PC-3 (cell line): ENCODE measurements around the gene GBE1. TPM values are rescaled to one million over a fixed set of nuclear protein-coding genes. Genes with fewer than 3 reads are reported as not detected.

Experiments
- ATAC-seq: fragments of 200-7000 bp; cut with Tn5 transposase; 2 replicates; pipeline ENCODE4 v1.9.1; 2020; ENCODE audit warnings: mild to moderate bottlenecking, moderate library complexity
- BruUV-seq: library from RNA; stranded (reverse); fragments of 400-500 nt; replicated peaks from 2 replicates; lab custom pipeline; 2021; lab: Mats Ljungman, UMichigan
- CTCF ChIA-PET: fragments of 300-600 bp; sonication (Branson Sonifier 250); formaldehyde crosslinking; loops from one replicate; lab custom pipeline; 2022; ENCODE audit warnings: antibody characterized with exemption; lab: Charles Lee
- POLR2A ChIA-PET: fragments of 300-600 bp; sonication (Branson Sonifier 250); formaldehyde crosslinking; loops from one replicate; lab custom pipeline; 2022; ENCODE audit warnings: antibody characterized with exemption; ENCODE audit not compliant: unreplicated experiment; lab: Charles Lee
- DNase-seq: peaks from one replicate; pipeline ENCODE4 v3.0.0-alpha.2; 2015
- H2AFZ ChIP-seq: fragments of 300-600 bp; sonication (generic); 2 replicates; pipeline ENCODE4 v1.6.0; 2016; ENCODE audit warnings: antibody characterized with exemption, low read length
- H3F3A ChIP-seq: fragments of 300-600 bp; sonication (generic); one replicate; pipeline ENCODE4 v1.6.0; 2017; ENCODE audit warnings: antibody characterized with exemption, low read length, control low read depth, mild to moderate bottlenecking; ENCODE audit not compliant: unreplicated experiment
- H3K27ac ChIP-seq: fragments of 300-600 bp; sonication (generic); 2 replicates; pipeline ENCODE4 v1.5.1; 2016; ENCODE audit warnings: mild to moderate bottlenecking, low read length
- H3K27me3 ChIP-seq: fragments of 300-600 bp; sonication (generic); 2 replicates; pipeline ENCODE4 v1.6.1; 2016; ENCODE audit warnings: low read length, mixed read lengths
- H3K36me3 ChIP-seq: fragments of 300-600 bp; sonication (generic); 2 replicates; pipeline ENCODE4 v1.6.1; 2016; ENCODE audit warnings: low read depth, mixed run types, low read length, mixed read lengths
- H3K4me1 ChIP-seq: fragments of 300-600 bp; sonication (generic); 2 replicates; pipeline ENCODE4 v1.5.1; 2016; ENCODE audit warnings: low read length; ENCODE audit not compliant: insufficient read depth
- H3K4me2 ChIP-seq: fragments of 300-600 bp; sonication (generic); 2 replicates; pipeline ENCODE4 v1.6.0; 2016; ENCODE audit warnings: low read length
- H3K4me3 ChIP-seq: fragments of 300-600 bp; sonication (generic); 2 replicates; pipeline ENCODE4 v1.5.1; 2016; ENCODE audit warnings: mild to moderate bottlenecking, low read length, mixed read lengths
- H3K79me2 ChIP-seq: fragments of 300-600 bp; sonication (generic); 2 replicates; pipeline ENCODE4 v1.6.1; 2017; ENCODE audit warnings: low read length, mixed read lengths
- H3K9ac ChIP-seq: fragments of 300-600 bp; sonication (generic); 2 replicates; pipeline ENCODE4 v1.6.0; 2016; ENCODE audit warnings: mild to moderate bottlenecking, low read length
- H3K9me2 ChIP-seq: fragments of 300-600 bp; sonication (generic); replicated peaks from 2 replicates; pipeline ENCODE4 v1.6.1; 2016; ENCODE audit warnings: mixed run types, low read length, mixed read lengths
- H3K9me3 ChIP-seq: fragments of 300-600 bp; sonication (generic); 2 replicates; pipeline ENCODE4 v1.6.1; 2016; ENCODE audit warnings: low read length, mixed read lengths
- H4K20me1 ChIP-seq: fragments of 300-600 bp; sonication (generic); 2 replicates; pipeline ENCODE4 v1.6.1; 2016; ENCODE audit warnings: low read length, mixed read lengths
- CTCF ChIP-seq: fragments of 300-600 bp; sonication (generic); conservative IDR thresholded peaks from 2 replicates; pipeline ENCODE4 v1.5.1; 2017; ENCODE audit warnings: antibody characterized with exemption, low read depth, mild to moderate bottlenecking, low read length
- EZH2 ChIP-seq: fragments of 300-600 bp; sonication (generic); IDR thresholded peaks from one replicate; pipeline ENCODE4 v1.6.1; 2017; ENCODE audit warnings: antibody characterized with exemption, mild to moderate bottlenecking, low read length; ENCODE audit not compliant: unreplicated experiment
- EZH2phosphoT487 ChIP-seq: fragments of 300-600 bp; sonication (generic); IDR thresholded peaks from 2 replicates; pipeline ENCODE4 v1.6.1; 2018; ENCODE audit warnings: mild to moderate bottlenecking, antibody characterized with exemption, low read length, borderline replicate concordance
- intact Hi-C: fragments of 100-400 bp; cut with micrococcal nuclease; formaldehyde crosslinking; loops from 2 replicates; pipeline ENCODE4 v1.9.0; 2023
- total RNA-seq: library from RNA; depleted of rRNA; stranded (reverse); fragments of >200 nt; gene quantifications from 2 replicates; pipeline ENCODE4 v1.2.3, GENCODE V29; 2014

GBE1 gene
- total RNA-seq, 1 experiment from 2014 or later: 57.7 TPM

GRCh38 chr3:81485444-81485865, 276.0 kb downstream of the GBE1 start:
- Histone ChIP-seq H3K36me3 (no peaks in the 10 kb centered on the region), H3K4me3 (no peak overlapping the region), H3K4me1 (peaks cover 5% of the 10 kb centered on the region), H3F3A (no peaks in the 10 kb centered on the region), H3K79me2 (no peaks in the 10 kb centered on the region), H3K9me3 (no peaks in the 10 kb centered on the region), H2AFZ (no peak overlapping the region), H3K4me2 (no peak overlapping the region), H4K20me1 (no peaks in the 10 kb centered on the region), H3K27me3 (no peaks in the 10 kb centered on the region), H3K9ac (no peak overlapping the region), H3K9me2 (no peaks in the 10 kb centered on the region), H3K27ac (no peak overlapping the region)
- POLR2A ChIA-PET: interaction anchor here (0.6 kb wide), 1 partner anchor 1224 kb away, joined by 4 read pairs; no protein-coding TSS in a partner anchor
- intact Hi-C loops: loop anchor here (1.0 to 10.0 kb wide), 4 partner anchors 133 to 649 kb away; no protein-coding TSS in a partner anchor
- TF ChIP-seq EZH2phosphoT487: no peak
- TF ChIP-seq EZH2: no peak
- TF ChIP-seq CTCF: no peak
- no TSS peak for BruUV-seq
- peak; percentile 73 for DNase-seq
- peak; percentile 98 for ATAC-seq
- CTCF ChIA-PET: interaction anchor here (0.6 to 1.1 kb wide), 3 partner anchors 66 to 425 kb away, joined by 3 read pairs; no protein-coding TSS in a partner anchor

DNA sequence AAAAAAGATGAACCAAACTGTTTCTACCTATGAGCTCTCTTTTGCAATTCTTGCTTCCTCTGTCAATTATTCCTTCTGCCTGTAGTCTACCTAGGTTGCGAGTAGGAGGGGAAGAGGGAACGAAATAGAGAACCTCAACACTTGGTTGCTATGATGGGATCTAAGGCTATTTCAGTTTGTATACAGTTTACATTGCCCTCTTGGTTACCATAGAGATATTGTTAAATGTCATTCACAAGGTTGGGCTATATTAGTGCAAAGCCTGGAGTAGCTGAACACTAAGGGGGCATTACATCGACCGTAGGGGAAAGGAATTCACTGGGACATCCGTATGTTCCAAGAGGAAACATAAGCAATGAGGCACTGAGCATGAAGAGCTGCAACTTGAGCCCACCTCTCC, 276.9 kb downstream of the GBE1 start:
- no peak overlapping the region for H3K9ac ChIP-seq
- H3K4me3 ChIP-seq: no peak overlapping the region
- H3K79me2 ChIP-seq: no peaks in the 10 kb centered on the region
- no peaks in the 10 kb centered on the region for H3K27me3 ChIP-seq
- no TSS peak for BruUV-seq
- intact Hi-C loops: loop anchor here (10.0 kb wide), 1 partner anchor 650 kb away; no protein-coding TSS in a partner anchor
- ATAC-seq (no peak), DNase-seq (no peak)
- no peaks in the 10 kb centered on the region for H3K36me3 ChIP-seq
- H3K4me2 ChIP-seq: no peak overlapping the region
- no peaks in the 10 kb centered on the region for H3F3A ChIP-seq
- H3K9me3 ChIP-seq: no peaks in the 10 kb centered on the region
- H2AFZ ChIP-seq: no peak overlapping the region
- ChIA-PET CTCF (no interaction called here), POLR2A (interaction anchor here (0.6 kb wide), 1 partner anchor 92 kb away, joined by 3 read pairs; no protein-coding TSS in a partner anchor)
- H3K9me2 ChIP-seq: no peaks in the 10 kb centered on the region
- H4K20me1 ChIP-seq: no peaks in the 10 kb centered on the region
- H3K4me1 ChIP-seq: peaks cover 5% of the 10 kb centered on the region
- no peak overlapping the region for H3K27ac ChIP-seq
- no peak for TF ChIP-seq CTCF
- TF ChIP-seq EZH2: no peak

- Histone ChIP-seq H3K9me3 (no peaks in the 10 kb centered on the region), H3K27ac (no peak overlapping the region), H3F3A (no peaks in the 10 kb centered on the region), H2AFZ (no peak overlapping the region), H3K9ac (no peak overlapping the region), H4K20me1 (no peaks in the 10 kb centered on the region), H3K79me2 (no peaks in the 10 kb centered on the region), H3K36me3 (no peaks in the 10 kb centered on the region), H3K9me2 (no peaks in the 10 kb centered on the region), H3K27me3 (no peaks in the 10 kb centered on the region), H3K4me3 (no peak overlapping the region), H3K4me1 (peaks cover 5% of the 10 kb centered on the region), H3K4me2 (no peak overlapping the region)
- CTCF ChIA-PET: no interaction called here
- intact Hi-C loops: loop anchor here (10.0 kb wide), 1 partner anchor 652 kb away; no protein-coding TSS in a partner anchor
- ATAC-seq: no peak
- TF ChIP-seq CTCF (no peak), EZH2phosphoT487 (no peak), EZH2 (no peak)
- DNase-seq: no peak
- no TSS peak for BruUV-seq
- POLR2A ChIA-PET: no interaction called here
Observed at GRCh38 chr3:81483046-81483445, 278.4 kb downstream of the GBE1 start.
